HL-60 (cell line): ENCODE data around the gene PYHIN1.

Experiments
- CTCF ChIP-seq: IDR thresholded peaks from one replicate; pipeline ENCODE4 v1.5.1; 2011; ENCODE audit warnings: low read length, control low read depth, inconsistent platforms; ENCODE audit not compliant: insufficient read depth
- POLR2AphosphoS5 ChIP-seq: IDR thresholded peaks from 2 replicates; pipeline ENCODE4 v1.6.1; 2012; ENCODE audit warnings: low read depth

GRCh38 chr1:159012495-159012894, 81.1 kb downstream of the PYHIN1 start:
- TF ChIP-seq CTCF (no peak), POLR2AphosphoS5 (no peak)
